ENCODE data around the gene EFCAB12.

GRCh38 chr3:129415830-129416229 is 12.6 kb downstream of the EFCAB12 start:
- TF ChIP-seq CTCF (IDR thresholded peaks at IDR 0.05; ENCODE audit: borderline replicate concordance, extremely low read depth, low read length, poor library complexity, severe bottlenecking) (no peak), EZH2 (IDR thresholded peaks at IDR 0.05; ENCODE audit: borderline replicate concordance, low read depth, low read length, severe bottlenecking) (no peak)
